Neuron (in vitro differentiated cells): Measurements from ENCODE around the gene ROPN1B.

Source experiments
- H2AFZ ChIP-seq: one replicate; pipeline ENCODE4 v1.6.1; 2013; ENCODE audit warnings: low read depth, mild to moderate bottlenecking, inconsistent platforms, low read length, moderate library complexity
- H3K27me3 ChIP-seq: one replicate; pipeline ENCODE4 v1.6.1; 2013; ENCODE audit warnings: low read length; ENCODE audit not compliant: insufficient read depth
- H3K36me3 ChIP-seq: one replicate; pipeline ENCODE4 v1.6.1; 2013; ENCODE audit warnings: low read length; ENCODE audit not compliant: insufficient read depth
- H3K4me1 ChIP-seq: one replicate; pipeline ENCODE4 v1.6.1; 2013; ENCODE audit warnings: low read length; ENCODE audit not compliant: insufficient read depth
- H3K4me3 ChIP-seq: 2 replicates; pipeline ENCODE4 v1.5.1; 2013; ENCODE audit warnings: mild to moderate bottlenecking, low read length, moderate library complexity
- H3K9me3 ChIP-seq: one replicate; pipeline ENCODE4 v1.6.1; 2013; ENCODE audit warnings: low read length

Gene ROPN1B

DNA sequence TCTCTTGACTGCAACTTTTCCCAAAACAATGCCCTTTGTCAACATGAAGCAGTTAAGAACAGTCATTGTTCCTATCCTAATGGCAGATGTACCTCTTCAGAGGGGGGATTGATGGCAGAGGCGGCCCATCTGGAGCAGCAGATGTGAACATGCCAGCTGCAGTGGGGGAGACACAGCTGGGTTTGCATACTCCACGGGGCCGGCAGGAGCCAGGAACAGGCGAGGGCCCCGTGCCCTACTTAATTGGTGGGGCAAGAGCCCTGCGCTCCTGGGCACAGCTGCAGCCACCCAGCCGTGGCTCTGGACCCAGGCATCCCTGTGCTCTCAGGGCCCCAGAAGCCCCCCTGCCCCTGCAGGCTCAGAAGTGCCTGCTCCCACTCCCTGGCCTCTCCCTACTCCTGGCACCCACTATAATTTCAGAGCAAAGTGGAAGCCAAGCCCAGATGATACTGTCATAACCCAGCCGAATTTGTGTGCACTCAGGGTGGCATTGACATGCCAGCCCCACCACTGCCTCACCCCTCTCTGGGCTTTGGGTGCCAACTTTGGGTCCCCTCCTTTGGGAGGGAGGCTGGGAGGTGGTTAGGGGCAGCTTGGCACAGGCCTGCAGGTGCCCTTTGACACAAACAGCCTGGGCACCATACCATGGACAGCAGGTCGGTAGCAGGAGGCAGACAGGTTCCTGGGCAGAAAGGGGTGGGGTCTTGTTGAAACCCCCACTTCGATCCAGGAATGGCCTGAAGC is 34.6 kb downstream of the ROPN1B start:
- Histone ChIP-seq H3K4me1 (no peaks in the 10 kb centered on the region), H3K9me3 (no peaks in the 10 kb centered on the region), H3K27me3 (no peaks in the 10 kb centered on the region), H2AFZ (no peak overlapping the region), H3K4me3 (no peak overlapping the region), H3K36me3 (peaks cover 22% of the 10 kb centered on the region)

DNA sequence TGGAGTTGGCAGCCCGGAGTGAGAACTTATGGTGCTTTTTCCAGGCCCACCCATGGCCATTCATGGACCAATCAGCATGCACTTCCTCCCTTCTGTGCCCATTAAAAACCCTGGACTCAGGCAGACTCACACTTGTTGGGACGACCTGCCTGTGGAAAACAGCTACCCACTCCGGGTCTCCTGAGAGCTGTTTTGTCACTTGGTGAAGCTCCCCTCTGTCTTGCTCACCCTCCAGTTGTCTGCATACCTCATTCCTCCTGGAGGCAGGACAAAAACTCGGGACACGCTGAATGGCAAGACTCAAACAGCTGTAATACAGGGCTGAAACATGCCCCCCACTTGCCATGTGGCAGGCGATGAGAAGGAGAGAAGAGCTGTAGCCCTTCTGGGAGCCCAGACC is 35.2 kb downstream of the ROPN1B start:
- no peaks in the 10 kb centered on the region for H3K4me1 ChIP-seq
- no peak overlapping the region for H2AFZ ChIP-seq
- no peaks in the 10 kb centered on the region for H3K9me3 ChIP-seq
- no peak overlapping the region for H3K4me3 ChIP-seq
- H3K27me3 ChIP-seq = no peaks in the 10 kb centered on the region
- peaks cover 24% of the 10 kb centered on the region for H3K36me3 ChIP-seq

DNA sequence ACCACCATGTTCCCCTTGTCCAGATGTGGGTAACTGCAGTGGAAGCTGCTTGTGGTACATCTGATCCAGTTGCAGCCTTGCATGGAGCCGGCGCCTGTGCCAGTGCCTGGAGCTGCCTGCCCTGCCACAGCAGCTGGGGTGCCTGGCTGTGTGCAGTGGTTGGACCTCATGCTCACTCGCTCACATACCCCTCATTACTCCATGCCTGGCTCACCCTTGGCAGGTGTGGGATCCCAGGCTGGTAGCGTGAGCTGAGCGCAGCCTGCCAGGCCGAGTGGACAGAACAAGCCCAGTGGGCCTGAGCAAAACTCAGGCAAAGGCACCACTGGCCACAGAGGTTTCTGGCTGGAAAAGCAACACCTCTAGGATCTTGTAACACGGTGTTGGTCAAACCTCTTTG is 35.7 kb downstream of the ROPN1B start:
- Histone ChIP-seq H3K27me3 (no peaks in the 10 kb centered on the region), H3K9me3 (no peaks in the 10 kb centered on the region), H3K4me3 (no peak overlapping the region), H3K36me3 (peaks cover 24% of the 10 kb centered on the region), H2AFZ (no peak overlapping the region), H3K4me1 (no peaks in the 10 kb centered on the region)

DNA sequence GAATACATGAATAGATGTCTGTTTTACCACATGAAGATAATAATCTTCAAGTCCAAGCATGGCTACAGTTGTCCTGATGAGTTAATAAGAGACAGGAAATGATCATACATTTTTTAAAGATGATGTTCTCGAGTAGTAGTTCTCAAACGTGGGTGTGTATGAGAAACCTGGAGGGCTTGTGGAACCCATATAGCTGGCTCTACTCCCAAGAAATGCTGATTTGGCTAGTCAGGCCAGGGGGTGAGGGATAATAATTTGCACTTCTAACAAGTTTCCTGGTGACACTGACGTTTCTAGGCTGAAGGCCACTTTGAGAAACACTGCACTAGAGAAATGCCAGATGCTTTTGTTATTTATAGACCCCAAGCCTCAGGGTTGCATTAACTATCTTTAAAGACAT is 37.0 kb downstream of the ROPN1B start:
- H3K4me1 ChIP-seq = no peaks in the 10 kb centered on the region
- no peak overlapping the region for H3K4me3 ChIP-seq
- H3K27me3 ChIP-seq = no peaks in the 10 kb centered on the region
- H3K36me3 ChIP-seq = peaks cover 30% of the 10 kb centered on the region
- no peaks in the 10 kb centered on the region for H3K9me3 ChIP-seq
- H2AFZ ChIP-seq = no peak overlapping the region

DNA sequence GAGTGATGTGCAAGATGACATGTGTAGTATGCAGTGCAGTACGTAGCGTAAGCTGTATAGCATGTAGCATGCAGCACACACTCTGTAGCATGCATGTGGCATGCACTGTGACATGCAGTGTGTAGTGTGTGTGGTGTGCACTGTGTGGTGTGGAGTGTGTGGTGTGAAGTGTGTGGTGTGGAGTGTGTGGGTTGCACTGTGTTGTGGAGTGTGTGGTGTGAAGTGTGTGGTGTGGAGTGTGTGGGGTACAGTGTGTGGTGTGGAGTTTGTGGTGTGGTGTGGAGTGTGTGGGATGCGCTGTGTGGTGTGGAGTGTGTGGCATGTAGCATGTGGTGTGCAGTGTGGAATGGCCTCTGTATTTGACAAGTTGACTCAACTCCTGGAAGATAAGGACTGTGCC is 39.2 kb downstream of the ROPN1B start:
- Histone ChIP-seq H3K4me1 (no peaks in the 10 kb centered on the region), H2AFZ (no peak overlapping the region), H3K36me3 (peaks cover 49% of the 10 kb centered on the region), H3K27me3 (no peaks in the 10 kb centered on the region), H3K4me3 (no peak overlapping the region), H3K9me3 (no peaks in the 10 kb centered on the region)

DNA sequence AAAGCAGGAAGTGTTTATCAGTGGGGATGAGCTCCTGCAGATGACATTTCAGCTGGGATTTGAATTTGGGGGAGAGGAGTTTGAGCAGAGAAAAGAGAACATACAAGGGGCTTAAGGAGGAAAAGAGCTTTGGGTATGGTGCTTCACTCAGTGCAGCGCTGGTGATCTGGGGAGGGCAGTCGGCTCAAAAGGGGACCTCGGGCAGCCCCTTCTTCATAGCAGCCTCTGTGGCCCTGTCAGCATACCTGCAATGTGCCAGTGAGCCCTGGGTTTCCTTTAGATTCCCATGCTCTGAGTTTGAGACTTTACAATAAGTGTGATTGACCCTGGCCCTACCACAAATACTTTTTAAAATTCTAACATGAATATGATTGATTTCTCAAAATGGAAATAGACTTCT is 40.2 kb downstream of the ROPN1B start:
- Histone ChIP-seq H2AFZ (no peak overlapping the region), H3K9me3 (no peaks in the 10 kb centered on the region), H3K4me3 (no peak overlapping the region), H3K4me1 (peaks cover 5% of the 10 kb centered on the region), H3K36me3 (peaks cover 49% of the 10 kb centered on the region), H3K27me3 (no peaks in the 10 kb centered on the region)

DNA sequence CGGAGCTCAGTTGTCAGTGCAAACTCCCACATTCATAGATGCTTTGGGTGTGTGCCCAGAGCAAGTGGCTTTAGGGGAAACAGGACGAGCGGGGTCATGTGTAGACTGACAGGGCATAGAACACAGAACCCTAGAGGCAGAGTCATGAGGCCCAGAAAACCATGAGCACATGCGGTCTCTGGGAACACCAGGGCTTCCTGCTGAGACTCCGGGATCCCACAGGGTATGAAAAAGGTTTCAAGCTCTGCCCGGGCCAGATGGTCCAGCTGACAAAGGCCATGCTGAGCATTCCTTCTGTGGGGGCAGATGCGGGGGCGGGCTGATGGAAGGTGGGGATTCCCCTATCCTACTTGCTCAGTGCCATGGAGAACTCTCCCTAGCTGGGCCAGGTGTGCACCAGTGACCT is 44.8 kb downstream of the ROPN1B start:
- Histone ChIP-seq H3K4me3 (no peak overlapping the region), H3K27me3 (no peaks in the 10 kb centered on the region), H3K4me1 (peaks cover 12% of the 10 kb centered on the region), H3K36me3 (peaks cover 40% of the 10 kb centered on the region), H3K9me3 (no peaks in the 10 kb centered on the region), H2AFZ (no peak overlapping the region)

DNA sequence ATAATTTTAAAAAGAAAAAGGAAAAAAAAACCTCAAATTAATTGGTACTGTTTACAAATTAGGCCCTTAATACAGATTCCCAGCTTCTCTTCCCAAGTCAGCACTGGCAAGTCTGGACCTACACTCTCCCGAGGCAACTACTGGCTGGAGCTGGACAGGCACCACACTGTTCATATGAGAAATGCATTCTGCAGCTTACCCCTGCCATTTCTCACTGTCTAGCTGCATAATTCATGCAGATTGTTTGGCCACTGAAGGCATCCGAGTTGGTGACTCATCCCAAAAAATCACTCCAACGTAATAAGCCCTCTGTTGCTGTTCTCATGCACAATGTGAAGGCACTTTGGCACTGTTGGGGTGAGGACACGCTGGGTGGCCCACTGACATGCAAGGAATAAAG is 45.3 kb downstream of the ROPN1B start:
- H2AFZ ChIP-seq = no peak overlapping the region
- H3K9me3 ChIP-seq = no peaks in the 10 kb centered on the region

DNA sequence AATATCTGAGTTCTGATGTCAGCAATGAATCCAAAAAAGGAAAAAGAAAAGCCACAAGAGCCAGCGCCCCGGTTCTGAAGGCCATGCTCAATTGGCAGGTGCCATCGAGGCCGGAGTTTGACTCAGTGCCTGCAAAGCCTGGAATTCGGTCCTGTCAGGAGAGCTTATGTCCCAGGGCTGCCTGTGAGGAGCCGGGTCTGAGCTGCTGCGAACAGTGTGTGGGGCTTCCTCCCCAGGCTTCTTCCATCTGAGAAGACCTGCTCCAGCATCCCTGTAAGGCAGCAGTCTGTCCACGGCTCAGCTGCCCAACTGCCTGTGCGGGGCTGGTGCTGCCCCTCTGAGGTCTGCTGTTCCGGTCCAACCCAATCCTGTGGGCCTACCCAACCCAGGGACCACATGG is 46.1 kb downstream of the ROPN1B start:
- Histone ChIP-seq H3K27me3 (no peaks in the 10 kb centered on the region), H2AFZ (no peak overlapping the region), H3K9me3 (peaks cover 2% of the 10 kb centered on the region), H3K4me3 (no peak overlapping the region), H3K4me1 (peaks cover 12% of the 10 kb centered on the region), H3K36me3 (peaks cover 43% of the 10 kb centered on the region)

More for the DNA sequence above, 45.3 kb downstream of the ROPN1B start:
- H3K36me3 ChIP-seq = peaks cover 38% of the 10 kb centered on the region
- peaks cover 12% of the 10 kb centered on the region for H3K4me1 ChIP-seq
- H3K27me3 ChIP-seq = no peaks in the 10 kb centered on the region
- H3K4me3 ChIP-seq = no peak overlapping the region

DNA sequence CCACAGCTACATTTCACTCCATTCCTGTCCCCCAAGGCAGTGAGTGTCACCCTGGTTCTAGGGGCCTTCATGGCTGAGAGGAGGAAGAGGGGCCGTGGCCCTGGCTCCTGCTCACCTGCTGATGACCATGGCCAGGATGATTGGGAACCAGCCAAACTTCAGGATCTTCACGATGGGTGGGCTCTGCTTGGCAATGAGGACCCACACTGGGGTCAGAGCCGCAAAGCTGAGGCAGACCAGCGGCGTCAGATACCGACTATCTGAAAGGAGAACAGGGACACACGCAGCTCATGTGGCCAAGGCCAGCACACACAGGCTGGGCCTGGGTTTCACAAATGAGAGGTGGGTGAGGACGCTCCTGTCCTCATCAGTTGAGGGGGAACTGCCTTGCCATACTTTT is 47.6 kb downstream of the ROPN1B start:
- Histone ChIP-seq H3K9me3 (peaks cover 2% of the 10 kb centered on the region), H3K36me3 (peaks cover 32% of the 10 kb centered on the region), H3K4me1 (peaks cover 12% of the 10 kb centered on the region), H2AFZ (no peak overlapping the region), H3K27me3 (no peaks in the 10 kb centered on the region), H3K4me3 (no peak overlapping the region)

DNA sequence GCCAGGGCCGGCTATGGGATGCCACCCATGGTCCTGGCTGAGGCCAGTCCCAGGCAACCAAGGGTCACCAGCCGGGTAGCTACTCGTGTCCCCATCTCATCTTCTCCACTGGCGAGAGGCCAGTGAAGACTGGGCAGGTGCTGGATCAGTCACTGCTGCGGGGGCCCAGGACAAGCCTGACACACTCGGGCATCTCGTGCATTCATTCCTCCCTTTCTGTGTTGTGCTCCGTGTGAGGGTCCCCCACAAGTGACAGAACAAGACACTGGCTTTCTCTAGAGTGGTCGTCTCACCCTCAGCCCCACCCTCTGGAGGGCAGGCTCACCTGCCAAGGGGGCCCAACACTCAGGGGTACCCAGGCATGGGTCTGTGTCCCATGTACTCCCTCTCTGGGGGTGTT is 48.4 kb downstream of the ROPN1B start:
- H3K27me3 ChIP-seq = no peaks in the 10 kb centered on the region
- peaks cover 25% of the 10 kb centered on the region for H3K36me3 ChIP-seq
- peaks cover 12% of the 10 kb centered on the region for H3K4me1 ChIP-seq
- H2AFZ ChIP-seq = no peak overlapping the region
- H3K4me3 ChIP-seq = no peak overlapping the region
- H3K9me3 ChIP-seq = peaks cover 2% of the 10 kb centered on the region

DNA sequence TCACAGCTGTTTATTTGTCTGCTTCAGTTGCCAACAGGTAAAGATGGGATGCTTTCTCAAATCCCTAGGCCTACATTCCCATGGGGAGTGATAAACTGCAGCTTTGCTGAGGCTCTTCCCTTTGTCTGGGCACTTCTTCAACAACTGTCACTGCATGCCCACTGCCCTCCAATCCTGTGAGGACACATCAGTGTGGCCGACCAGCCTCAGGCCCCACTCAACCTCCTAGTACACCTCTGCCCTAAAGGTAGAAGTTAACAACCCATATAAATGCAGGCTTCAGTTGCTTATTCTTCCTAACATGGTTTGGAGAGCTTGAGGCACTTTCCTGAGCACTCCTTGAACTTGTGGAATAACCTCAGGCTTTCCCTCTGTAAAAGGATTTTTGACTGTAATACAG is 49.6 kb downstream of the ROPN1B start:
- peaks cover 27% of the 10 kb centered on the region for H3K36me3 ChIP-seq

DNA sequence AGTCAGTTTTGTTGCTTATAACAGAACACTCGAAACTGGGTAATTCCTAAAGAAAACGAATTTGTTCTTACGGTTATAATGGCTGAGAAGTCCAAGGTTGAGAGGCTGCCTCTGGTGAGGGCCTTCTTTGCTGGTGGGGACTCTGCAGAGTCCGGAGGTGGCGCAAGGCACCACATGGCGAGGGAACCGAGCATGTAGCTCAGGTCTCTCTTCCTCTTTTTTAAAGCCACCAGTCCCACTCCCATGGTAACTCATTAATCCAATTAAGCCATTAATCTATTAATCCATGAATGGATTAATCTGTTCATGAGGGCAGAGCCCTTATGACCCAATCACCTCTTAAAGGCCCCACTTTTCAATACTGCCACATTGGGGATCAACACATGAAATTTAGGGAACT is 50.0 kb downstream of the ROPN1B start:
- H3K36me3 ChIP-seq = peaks cover 31% of the 10 kb centered on the region
- peaks cover 8% of the 10 kb centered on the region for H3K4me1 ChIP-seq
- peaks cover 2% of the 10 kb centered on the region for H3K9me3 ChIP-seq
- H3K27me3 ChIP-seq = no peaks in the 10 kb centered on the region
- H2AFZ ChIP-seq = no peak overlapping the region
- no peak overlapping the region for H3K4me3 ChIP-seq

More for the DNA sequence above, 49.6 kb downstream of the ROPN1B start:
- peaks cover 12% of the 10 kb centered on the region for H3K4me1 ChIP-seq
- H3K27me3 ChIP-seq = no peaks in the 10 kb centered on the region
- H3K4me3 ChIP-seq = no peak overlapping the region
- peaks cover 2% of the 10 kb centered on the region for H3K9me3 ChIP-seq
- no peak overlapping the region for H2AFZ ChIP-seq

DNA sequence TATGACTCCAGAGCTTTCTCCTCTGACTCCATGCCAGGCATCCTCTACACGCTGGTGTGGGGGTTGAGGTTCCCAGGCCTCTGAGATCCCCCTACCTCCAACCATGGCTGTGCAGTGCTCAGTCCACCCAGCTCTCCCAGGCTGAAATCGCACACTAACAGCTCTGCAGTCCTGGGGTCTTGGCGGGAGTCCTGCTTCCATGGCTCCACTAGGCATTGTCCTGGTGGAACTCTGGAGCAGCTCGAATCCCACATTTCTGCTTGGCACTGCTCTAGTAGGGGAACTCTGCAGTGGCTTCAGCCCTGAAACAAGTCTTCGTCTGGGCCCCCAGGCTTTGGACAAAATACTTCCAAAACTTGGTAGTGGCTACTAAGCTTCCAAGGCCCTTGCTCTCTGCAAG is 50.7 kb downstream of the ROPN1B start:
- H3K36me3 ChIP-seq = peaks cover 37% of the 10 kb centered on the region
- no peaks in the 10 kb centered on the region for H3K27me3 ChIP-seq
- H3K9me3 ChIP-seq = peaks cover 2% of the 10 kb centered on the region

More for the DNA sequence above, 50.7 kb downstream of the ROPN1B start:
- Histone ChIP-seq H2AFZ (no peak overlapping the region), H3K4me3 (no peak overlapping the region), H3K4me1 (peaks cover 2% of the 10 kb centered on the region)
